ENCODE measurements around the gene MAK. TPM values are rescaled to one million over a fixed set of nuclear protein-coding genes. Genes with fewer than 3 reads are reported as not detected.
A peak's percentile ranks its signal among the peaks of the same experiment; 100 is the strongest.

Gene MAK
- total RNA-seq, 1 experiment from 2014 or later: 0.20 TPM

GRCh38 chr6:10884245-10884972, 46.1 kb upstream of the MAK start:
- Histone ChIP-seq H3K79me1 (ENCODE audit: insufficient read depth, low read depth, low read length, poor library complexity, severe bottlenecking) (peaks cover under 1% of the 10 kb centered on the region), H4K8ac (replicated peaks; ENCODE audit: insufficient read length, low read depth, low read length) (no peak overlapping the region), H3K9me3 (ENCODE audit: control insufficient read depth, low read depth, low read length) (no peaks in the 10 kb centered on the region), H2AK5ac (ENCODE audit: insufficient read length, low read length) (no peak overlapping the region), H4K91ac (ENCODE audit: insufficient read length, low read depth, low read length) (no peak overlapping the region), H3K9ac (ENCODE audit: extremely low read depth, insufficient read length, low read length) (no peak overlapping the region), H3K4me2 (ENCODE audit: insufficient read depth, insufficient read length, low read length) (peak overlapping the region; percentile 81), H4K20me1 (ENCODE audit: control insufficient read depth, insufficient read depth, insufficient read length) (no peaks in the 10 kb centered on the region), H3K23ac (ENCODE audit: insufficient read length, low read depth, low read length) (no peak overlapping the region), H3K79me2 (ENCODE audit: insufficient read depth, low read length) (no peaks in the 10 kb centered on the region), H3K18ac (ENCODE audit: insufficient read length, low read depth, low read length) (no peak overlapping the region), H3K27me3 (ENCODE audit: insufficient read depth, low read length) (peaks cover 13% of the 10 kb centered on the region; the same call in 1 of the 2 replicates), H2BK5ac (ENCODE audit: insufficient read length, low read length) (no peak overlapping the region), H4K5ac (ENCODE audit: insufficient read length, low read depth, low read length) (no peak overlapping the region), H3K27ac (ENCODE audit: insufficient read length, low read depth, low read length) (no peak overlapping the region), H3K23me2 (ENCODE audit: insufficient read length, low read depth, low read length, poor library complexity, severe bottlenecking) (peaks cover 11% of the 10 kb centered on the region), H3T11ph (ENCODE audit: low read length) (no peak overlapping the region), H2BK12ac (ENCODE audit: insufficient read length, low read depth, low read length) (no peak overlapping the region), H2BK20ac (ENCODE audit: low read depth, low read length, poor library complexity, severe bottlenecking) (no peak overlapping the region), H2AFZ (ENCODE audit: low read length) (no peak overlapping the region), H3K4me1 (ENCODE audit: insufficient read depth, low read length) (no peaks in the 10 kb centered on the region), H3K14ac (ENCODE audit: insufficient read depth, low read length) (no peak overlapping the region), H3K4ac (ENCODE audit: low read depth, low read length) (no peak overlapping the region), H2BK15ac (ENCODE audit: low read depth, low read length) (no peak overlapping the region), H3K56ac (ENCODE audit: insufficient read length, low read depth, low read length) (no peak overlapping the region), H2BK120ac (ENCODE audit: low read depth, low read length, poor library complexity, severe bottlenecking) (no peak overlapping the region)
- Mint-ChIP-seq H3K27me3 (ENCODE audit: low read depth) (peaks cover 82% of the 10 kb centered on the region), H3K4me1 (peaks cover 13 to 28% of the 10 kb centered on the region in 2 experiments), H3K27ac (no peak overlapping the region), H3K36me3 (ENCODE audit: insufficient read depth in 1 of 3, low read depth in 3 of 3) (no peaks in the 10 kb centered on the region), H3K9me3 (no peaks in the 10 kb centered on the region), H3K4me3 (peak overlapping the region in 1 of 2 experiments; percentile 86; a peak in 3 of 5 replicates)
- TF ChIP-seq CTCF (conservative IDR thresholded peaks at IDR 0.05): no peak
- peak; percentile 38 for DNase-seq
- WGBS (ENCODE audit: extremely low coverage, insufficient read length, low lambda C conversion rate): no CpG with 5 or more reads among the region's 24 CpGs
